Neural crest cell (in vitro differentiated cells): ENCODE results near the gene DSG2. TPM values are rescaled to one million over a fixed set of nuclear protein-coding genes. Genes with fewer than 3 reads are reported as not detected.

ENCODE experiments used
- DNase-seq: peaks from one replicate; pipeline ENCODE4 v3.0.0; 2021; ENCODE audit warnings: low read depth, mixed read lengths, low spot score
- H3K27ac Mint-ChIP-seq: one replicate; pipeline ENCODE4 v1.8.0; 2021; ENCODE audit warnings: mild to moderate bottlenecking, mixed read lengths; ENCODE audit not compliant: unreplicated experiment
- H3K27me3 Mint-ChIP-seq: 2 replicates; pipeline ENCODE4 v1.8.0; 2021; ENCODE audit warnings: low read depth, mild to moderate bottlenecking, mixed read lengths
- H3K36me3 Mint-ChIP-seq: 2 replicates; pipeline ENCODE4 v1.8.0; 2021; ENCODE audit warnings: low read depth, mild to moderate bottlenecking, mixed read lengths
- H3K4me1 Mint-ChIP-seq: 2 replicates; pipeline ENCODE4 v1.8.0; 2021; ENCODE audit warnings: mixed read lengths
- H3K4me3 Mint-ChIP-seq: one replicate; pipeline ENCODE4 v1.8.0; 2021; ENCODE audit warnings: mild to moderate bottlenecking, mixed read lengths
- H3K9me3 Mint-ChIP-seq: 2 replicates; pipeline ENCODE4 v1.8.0; 2021; ENCODE audit warnings: mixed read lengths
- total RNA-seq: library from RNA; stranded (reverse); gene quantifications from 2 replicates; pipeline ENCODE4 v1.2.1, GENCODE V29; 2021
- TF ChIP-seq, protein P1 (sequence below): fragments of 200-600 bp; sonication (generic); conservative IDR thresholded peaks from 2 replicates; pipeline ENCODE4 v1.5.0; 2021; ENCODE audit warnings: antibody characterized with exemption, mild to moderate bottlenecking

DSG2 gene
- total RNA-seq, 1 donor from 2014 or later = 18.4 TPM

DNA sequence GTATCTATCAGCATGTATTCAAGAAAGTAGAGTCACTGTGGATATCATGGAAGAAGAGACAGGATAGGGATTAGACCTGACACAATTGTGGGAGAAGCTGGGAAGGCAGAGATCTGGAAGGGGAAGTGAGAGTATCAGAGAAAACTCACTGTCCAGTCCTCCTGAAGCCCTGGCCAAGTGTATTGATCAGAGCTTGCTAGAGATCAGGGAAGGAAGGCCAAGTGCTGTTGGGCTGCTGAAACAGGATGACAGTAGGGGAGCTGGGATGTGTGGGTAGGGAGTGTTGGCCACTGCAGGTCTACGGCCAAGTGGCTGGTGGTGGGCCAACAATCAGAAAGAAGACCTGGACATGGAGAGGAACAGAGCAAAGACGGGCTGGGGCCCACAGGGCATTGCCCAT is 67.4 kb downstream of the DSG2 start:
- Mint-ChIP-seq H3K4me3 (no peak overlapping the region), H3K27ac (peak overlapping the region; percentile 54), H3K9me3 (no peaks in the 10 kb centered on the region), H3K27me3 (no peaks in the 10 kb centered on the region), H3K36me3 (no peaks in the 10 kb centered on the region), H3K4me1 (peaks cover 15% of the 10 kb centered on the region)
- TF ChIP-seq, protein P1, sequence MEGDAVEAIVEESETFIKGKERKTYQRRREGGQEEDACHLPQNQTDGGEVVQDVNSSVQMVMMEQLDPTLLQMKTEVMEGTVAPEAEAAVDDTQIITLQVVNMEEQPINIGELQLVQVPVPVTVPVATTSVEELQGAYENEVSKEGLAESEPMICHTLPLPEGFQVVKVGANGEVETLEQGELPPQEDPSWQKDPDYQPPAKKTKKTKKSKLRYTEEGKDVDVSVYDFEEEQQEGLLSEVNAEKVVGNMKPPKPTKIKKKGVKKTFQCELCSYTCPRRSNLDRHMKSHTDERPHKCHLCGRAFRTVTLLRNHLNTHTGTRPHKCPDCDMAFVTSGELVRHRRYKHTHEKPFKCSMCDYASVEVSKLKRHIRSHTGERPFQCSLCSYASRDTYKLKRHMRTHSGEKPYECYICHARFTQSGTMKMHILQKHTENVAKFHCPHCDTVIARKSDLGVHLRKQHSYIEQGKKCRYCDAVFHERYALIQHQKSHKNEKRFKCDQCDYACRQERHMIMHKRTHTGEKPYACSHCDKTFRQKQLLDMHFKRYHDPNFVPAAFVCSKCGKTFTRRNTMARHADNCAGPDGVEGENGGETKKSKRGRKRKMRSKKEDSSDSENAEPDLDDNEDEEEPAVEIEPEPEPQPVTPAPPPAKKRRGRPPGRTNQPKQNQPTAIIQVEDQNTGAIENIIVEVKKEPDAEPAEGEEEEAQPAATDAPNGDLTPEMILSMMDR = no peak
- no peak for DNase-seq

DNA sequence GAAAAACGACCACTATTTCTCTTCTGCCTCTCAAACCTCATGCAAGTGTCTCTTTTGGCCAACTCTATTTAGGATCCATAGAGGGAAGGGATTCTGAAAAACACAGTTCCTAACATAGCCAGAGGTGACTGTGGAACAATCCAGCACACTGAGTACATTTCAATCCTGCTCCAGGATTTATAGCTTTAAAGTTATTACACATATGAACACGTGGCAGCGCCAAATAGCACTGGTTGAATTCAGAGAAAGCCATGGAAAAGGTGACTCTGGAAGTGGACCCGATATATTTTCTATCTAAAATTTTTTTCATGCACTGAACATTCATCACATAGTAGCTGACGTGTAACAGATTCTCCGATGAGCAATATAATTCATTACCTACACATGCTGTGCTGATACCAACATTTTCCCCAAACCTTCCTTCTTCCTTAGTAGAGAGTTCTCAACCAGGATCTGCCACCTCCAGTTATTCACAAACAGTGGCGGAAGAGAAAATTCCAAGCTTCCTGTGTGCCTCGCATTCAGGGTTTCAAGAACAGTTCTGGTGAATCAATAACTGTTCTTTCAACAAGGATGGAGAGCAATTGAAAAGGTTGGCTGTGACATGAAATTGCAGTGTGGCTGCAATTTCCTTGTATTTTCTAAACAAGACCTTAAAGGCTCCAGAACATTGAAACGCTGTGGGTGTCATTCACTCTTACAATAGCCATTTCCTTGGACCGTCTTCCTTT is 68.0 kb downstream of the DSG2 start:
- Mint-ChIP-seq H3K9me3 (no peaks in the 10 kb centered on the region), H3K4me1 (peaks cover 16% of the 10 kb centered on the region), H3K4me3 (no peak overlapping the region), H3K27me3 (no peaks in the 10 kb centered on the region), H3K36me3 (no peaks in the 10 kb centered on the region), H3K27ac (no peak overlapping the region)
- TF ChIP-seq, protein P1 = no peak
- DNase-seq = no peak

DNA sequence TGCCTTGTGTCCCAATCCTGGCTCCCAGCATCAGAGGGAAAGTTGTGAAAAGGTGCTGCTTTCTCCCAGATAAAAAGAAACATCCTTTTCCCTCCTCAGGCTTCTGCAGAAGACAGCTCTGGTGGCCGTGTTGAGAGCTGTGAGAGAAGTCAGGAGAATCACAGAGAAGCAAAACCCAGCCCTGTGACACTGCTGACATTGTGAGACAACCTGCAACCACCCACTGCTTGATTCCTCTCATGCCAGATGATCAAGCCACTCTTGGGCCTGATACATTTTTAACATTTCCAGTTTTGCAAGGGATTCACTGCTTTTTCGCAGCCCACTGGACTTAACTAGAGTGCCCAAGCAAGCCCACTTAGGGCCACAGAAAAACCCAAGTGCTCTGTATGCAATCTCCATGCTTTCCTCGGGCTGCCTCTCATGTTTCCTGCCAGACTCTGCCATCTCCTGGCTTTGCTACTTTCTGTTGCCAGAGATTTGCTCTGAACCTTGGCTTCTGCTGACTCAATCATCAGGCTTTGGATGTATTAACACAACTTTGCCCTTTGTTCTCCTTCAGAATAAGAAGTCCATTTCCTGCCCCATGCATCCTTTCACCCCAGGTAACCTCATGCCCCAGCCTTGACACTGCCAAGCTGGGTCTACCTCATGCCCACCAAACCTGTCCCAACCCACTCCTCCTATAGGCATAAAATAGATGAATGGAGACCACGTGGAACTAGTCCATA is 68.8 kb downstream of the DSG2 start:
- H3K27me3 Mint-ChIP-seq = no peaks in the 10 kb centered on the region
- no peak overlapping the region for H3K27ac Mint-ChIP-seq
- TF ChIP-seq, protein P1 = no peak
- peaks cover 21% of the 10 kb centered on the region for H3K4me1 Mint-ChIP-seq
- no peak for DNase-seq
- H3K4me3 Mint-ChIP-seq = no peak overlapping the region
- no peaks in the 10 kb centered on the region for H3K9me3 Mint-ChIP-seq
- no peaks in the 10 kb centered on the region for H3K36me3 Mint-ChIP-seq

DNA sequence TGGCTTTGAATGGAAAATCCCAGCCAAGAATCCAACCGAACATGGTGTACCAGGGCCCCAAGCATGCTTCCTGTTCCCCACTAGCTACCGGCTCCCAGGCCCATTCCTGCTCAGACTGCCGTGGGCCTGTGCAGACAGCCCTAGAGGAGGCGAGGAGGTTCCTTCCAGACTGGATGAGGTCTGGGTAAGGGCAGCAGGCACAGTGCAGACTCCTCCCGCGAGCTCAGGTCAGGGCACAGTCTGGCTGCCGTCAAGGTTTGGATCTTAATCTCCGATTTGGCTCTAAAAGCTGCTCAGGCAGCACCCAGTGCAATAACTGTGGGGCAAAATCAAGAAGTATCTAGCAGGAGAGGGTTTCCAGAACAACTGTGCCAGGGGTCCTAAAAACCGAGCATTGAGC is 74.4 kb downstream of the DSG2 start:
- Mint-ChIP-seq H3K27me3 (no peaks in the 10 kb centered on the region), H3K36me3 (no peaks in the 10 kb centered on the region)

DNA sequence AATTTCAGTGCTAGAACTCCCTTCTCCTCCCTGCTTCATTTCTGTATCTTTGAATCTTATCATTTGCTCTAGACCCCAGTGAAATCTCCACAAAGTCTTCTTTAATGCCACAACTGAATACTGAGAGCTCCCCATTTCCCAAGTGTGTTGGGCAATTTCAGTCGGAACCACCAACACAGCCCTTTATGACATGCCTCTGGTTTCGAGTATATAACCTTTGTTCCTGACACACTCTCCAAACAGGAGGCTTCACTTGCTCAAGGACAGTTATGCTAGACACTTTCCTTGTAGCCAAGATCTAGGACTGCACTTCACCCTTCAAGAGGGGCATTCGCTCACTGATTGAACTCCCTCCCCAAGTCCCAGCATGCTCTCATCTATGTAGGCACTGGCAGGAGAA is 75.1 kb downstream of the DSG2 start:
- H3K36me3 Mint-ChIP-seq = no peaks in the 10 kb centered on the region
- no peak overlapping the region for H3K4me3 Mint-ChIP-seq
- peaks cover 13% of the 10 kb centered on the region for H3K4me1 Mint-ChIP-seq
- DNase-seq = no peak
- no peaks in the 10 kb centered on the region for H3K27me3 Mint-ChIP-seq
- no peaks in the 10 kb centered on the region for H3K9me3 Mint-ChIP-seq
- TF ChIP-seq, protein P1 = no peak
- H3K27ac Mint-ChIP-seq = peak overlapping the region; percentile 28

More for the DNA sequence above, 74.4 kb downstream of the DSG2 start:
- DNase-seq = no peak
- Mint-ChIP-seq H3K4me1 (peaks cover 13% of the 10 kb centered on the region), H3K27ac (no peak overlapping the region), H3K9me3 (no peaks in the 10 kb centered on the region), H3K4me3 (no peak overlapping the region)
- TF ChIP-seq, protein P1 = no peak
